ENCODE data around the gene SLC25A10. TPM values are rescaled to one million over a fixed set of nuclear protein-coding genes. Genes with fewer than 3 reads are reported as not detected.

The SLC25A10 gene
- total RNA-seq, 1 experiment from 2014 or later, result 46.8 TPM

- Histone ChIP-seq H3K4me1 (ENCODE audit: insufficient read depth, low read length, poor library complexity, severe bottlenecking) (peaks cover 3% of the 10 kb centered on the region), H3K36me3 (ENCODE audit: insufficient read depth, low read length, poor library complexity, severe bottlenecking) (peaks cover 24% of the 10 kb centered on the region), H3K4me3 (ENCODE audit: low read depth, low read length, poor library complexity, severe bottlenecking) (no peak overlapping the region), H3K27ac (ENCODE audit: low read depth, low read length, poor library complexity, severe bottlenecking) (no peak overlapping the region), H3K9me3 (ENCODE audit: low read depth, low read length, poor library complexity, severe bottlenecking) (no peaks in the 10 kb centered on the region), H3K27me3 (replicated peaks; ENCODE audit: insufficient read depth, low read depth, low read length, poor library complexity) (no peaks in the 10 kb centered on the region)
- no TSS peak for BruUV-seq (replicated peaks)
- TF ChIP-seq CTCF (conservative IDR thresholded peaks at IDR 0.05; ENCODE audit: low read depth, low read length) (no peak), EZH2 (IDR thresholded peaks at IDR 0.05; ENCODE audit: borderline replicate concordance, low read depth, low read length, poor library complexity, severe bottlenecking) (no peak)
- intact Hi-C loops (cut with micrococcal nuclease; ENCODE audit: unreplicated experiment), result no loop called here
- POLR2A ChIA-PET (ENCODE audit: low non-redundant PET), result no interaction called here
- DNase-seq (ENCODE audit: low spot score), result no peak
- CTCF ChIA-PET, result no interaction called here
These were observed 4.6 kb downstream of the SLC25A10 start for GRCh38 chr17:81716674-81716996.

GRCh38 chr17:81717049-81717765 lies 5.1 kb downstream of the SLC25A10 start:
- Histone ChIP-seq H3K4me1 (ENCODE audit: insufficient read depth, low read length, poor library complexity, severe bottlenecking) (no peaks in the 10 kb centered on the region), H3K9me3 (ENCODE audit: low read depth, low read length, poor library complexity, severe bottlenecking) (no peaks in the 10 kb centered on the region), H3K27ac (ENCODE audit: low read depth, low read length, poor library complexity, severe bottlenecking) (no peak overlapping the region), H3K36me3 (ENCODE audit: insufficient read depth, low read length, poor library complexity, severe bottlenecking) (peaks cover 24% of the 10 kb centered on the region), H3K27me3 (replicated peaks; ENCODE audit: insufficient read depth, low read depth, low read length, poor library complexity) (no peaks in the 10 kb centered on the region), H3K4me3 (ENCODE audit: low read depth, low read length, poor library complexity, severe bottlenecking) (no peak overlapping the region)
- DNase-seq (ENCODE audit: low spot score), result no peak
- intact Hi-C loops (cut with micrococcal nuclease; ENCODE audit: unreplicated experiment), result no loop called here
- CTCF ChIA-PET, result no interaction called here
- BruUV-seq (replicated peaks), result no TSS peak
- POLR2A ChIA-PET (ENCODE audit: low non-redundant PET), result no interaction called here
- TF ChIP-seq EZH2 (IDR thresholded peaks at IDR 0.05; ENCODE audit: borderline replicate concordance, low read depth, low read length, poor library complexity, severe bottlenecking), result no peak
- no peak for TF ChIP-seq CTCF (conservative IDR thresholded peaks at IDR 0.05; ENCODE audit: low read depth, low read length)

- H3K27me3 ChIP-seq (replicated peaks; ENCODE audit: insufficient read depth, low read depth, low read length, poor library complexity), result no peaks in the 10 kb centered on the region
- TF ChIP-seq EZH2 (IDR thresholded peaks at IDR 0.05; ENCODE audit: borderline replicate concordance, low read depth, low read length, poor library complexity, severe bottlenecking) (no peak), CTCF (conservative IDR thresholded peaks at IDR 0.05; ENCODE audit: low read depth, low read length) (no peak)
- CTCF ChIA-PET, result no interaction called here
- intact Hi-C loops (cut with micrococcal nuclease; ENCODE audit: unreplicated experiment), result no loop called here
- POLR2A ChIA-PET (ENCODE audit: low non-redundant PET), result no interaction called here
- peaks cover 24% of the 10 kb centered on the region for H3K36me3 ChIP-seq (ENCODE audit: insufficient read depth, low read length, poor library complexity, severe bottlenecking)
- H3K27ac ChIP-seq (ENCODE audit: low read depth, low read length, poor library complexity, severe bottlenecking), result no peak overlapping the region
- no peaks in the 10 kb centered on the region for H3K9me3 ChIP-seq (ENCODE audit: low read depth, low read length, poor library complexity, severe bottlenecking)
- DNase-seq (ENCODE audit: low spot score), result no peak
- no peak overlapping the region for H3K4me3 ChIP-seq (ENCODE audit: low read depth, low read length, poor library complexity, severe bottlenecking)
- peaks cover 3% of the 10 kb centered on the region for H3K4me1 ChIP-seq (ENCODE audit: insufficient read depth, low read length, poor library complexity, severe bottlenecking)
- no TSS peak for BruUV-seq (replicated peaks)
These were observed 5.6 kb downstream of the SLC25A10 start for GRCh38 chr17:81717766-81718089.

Measured in A673 (cell line).